ENCODE results near the gene WNT7B. TPM values are rescaled to one million over a fixed set of nuclear protein-coding genes. Genes with fewer than 3 reads are reported as not detected.
A peak's percentile ranks its signal among the peaks of the same experiment; 100 is the strongest.

The WNT7B gene
- total RNA-seq, 6 experiments from 2014 or later = 0.10 to 0.12 TPM; not detected in 4

DNA sequence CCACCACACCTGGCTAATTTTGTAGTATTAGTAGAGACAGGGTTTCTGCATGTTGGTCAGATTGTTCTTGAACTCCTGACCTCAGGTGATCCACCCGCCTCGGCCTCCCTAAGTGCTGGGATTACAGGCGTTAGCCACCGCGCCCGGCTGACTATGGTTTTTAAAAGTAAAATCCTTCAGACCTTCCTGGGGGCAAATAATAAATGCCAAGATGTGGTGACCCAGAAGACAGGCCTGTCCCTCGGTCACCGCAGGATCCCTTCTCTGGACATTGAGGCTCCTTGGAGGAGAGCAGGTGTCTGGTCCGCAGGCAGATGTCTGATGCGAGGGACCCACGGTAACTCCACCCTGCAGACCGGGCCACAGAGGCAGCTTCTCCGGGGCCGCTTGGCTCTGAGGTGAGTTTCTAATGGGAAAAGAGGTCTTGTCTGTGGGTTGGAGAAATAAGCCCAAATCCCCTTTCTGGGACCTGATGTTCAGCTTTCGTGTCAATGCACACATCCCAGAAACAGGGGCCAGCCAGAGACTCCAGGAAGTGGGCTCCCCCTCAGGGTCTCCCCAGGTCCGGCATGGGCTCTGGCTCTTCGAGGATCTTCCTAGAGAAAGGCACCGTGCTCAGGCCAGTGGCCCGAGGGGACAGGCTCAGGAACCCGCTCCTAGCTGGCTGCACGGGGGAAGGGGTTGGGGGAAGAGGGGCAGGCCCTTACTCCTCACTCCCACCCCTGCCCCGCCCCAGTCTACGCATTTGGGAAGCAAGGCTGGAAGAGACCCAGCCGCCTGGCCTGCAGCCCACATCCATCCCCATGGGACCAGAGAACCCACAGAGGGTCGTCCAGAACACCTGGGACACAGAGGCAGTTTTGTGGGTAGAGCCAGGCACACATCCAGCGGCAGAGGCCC, 100.6 kb downstream of the WNT7B start:
- TF ChIP-seq, protein P1, sequence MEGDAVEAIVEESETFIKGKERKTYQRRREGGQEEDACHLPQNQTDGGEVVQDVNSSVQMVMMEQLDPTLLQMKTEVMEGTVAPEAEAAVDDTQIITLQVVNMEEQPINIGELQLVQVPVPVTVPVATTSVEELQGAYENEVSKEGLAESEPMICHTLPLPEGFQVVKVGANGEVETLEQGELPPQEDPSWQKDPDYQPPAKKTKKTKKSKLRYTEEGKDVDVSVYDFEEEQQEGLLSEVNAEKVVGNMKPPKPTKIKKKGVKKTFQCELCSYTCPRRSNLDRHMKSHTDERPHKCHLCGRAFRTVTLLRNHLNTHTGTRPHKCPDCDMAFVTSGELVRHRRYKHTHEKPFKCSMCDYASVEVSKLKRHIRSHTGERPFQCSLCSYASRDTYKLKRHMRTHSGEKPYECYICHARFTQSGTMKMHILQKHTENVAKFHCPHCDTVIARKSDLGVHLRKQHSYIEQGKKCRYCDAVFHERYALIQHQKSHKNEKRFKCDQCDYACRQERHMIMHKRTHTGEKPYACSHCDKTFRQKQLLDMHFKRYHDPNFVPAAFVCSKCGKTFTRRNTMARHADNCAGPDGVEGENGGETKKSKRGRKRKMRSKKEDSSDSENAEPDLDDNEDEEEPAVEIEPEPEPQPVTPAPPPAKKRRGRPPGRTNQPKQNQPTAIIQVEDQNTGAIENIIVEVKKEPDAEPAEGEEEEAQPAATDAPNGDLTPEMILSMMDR (IDR thresholded peaks at IDR 0.05) = no peak
- no peak for TF ChIP-seq POLR2A (IDR thresholded peaks at IDR 0.05)
- Histone ChIP-seq H3K27ac (no peak overlapping the region), H3K36me3 (no peaks in the 10 kb centered on the region), H3K4me1 (no peaks in the 10 kb centered on the region), H3K9me3 (peaks cover 0 to 4% (median 0%) of the 10 kb centered on the region in 4 donors), H3K4me3 (no peak overlapping the region), H3K27me3 (no peaks in the 10 kb centered on the region)
- ATAC-seq (no peak), DNase-seq (peak in 1 of 3 donors; percentile 26)
- intact Hi-C loops (cut with DNase I) = no loop called here
- 68% methylated on average over 12 of the region's 26 CpGs for WGBS (ENCODE audit: insufficient coverage, low coverage, low lambda C conversion rate, missing lambda C conversion rate)

GRCh38 chr22:45872659-45873263, 104.2 kb downstream of the WNT7B start:
- Histone ChIP-seq H3K4me3 (no peak overlapping the region), H3K27me3 (no peaks in the 10 kb centered on the region), H3K27ac (no peak overlapping the region), H3K36me3 (no peaks in the 10 kb centered on the region), H3K9me3 (peaks cover 0 to 4% (median 0%) of the 10 kb centered on the region in 4 donors), H3K4me1 (no peaks in the 10 kb centered on the region)
- no peak for TF ChIP-seq POLR2A (IDR thresholded peaks at IDR 0.05)
- TF ChIP-seq, protein P1 (IDR thresholded peaks at IDR 0.05) = no peak
- ATAC-seq (no peak), DNase-seq (no peak)
- intact Hi-C loops (cut with DNase I) = no loop called here
- WGBS (ENCODE audit: insufficient coverage, low coverage, low lambda C conversion rate, missing lambda C conversion rate) = 82% methylated on average over 3 of the region's 3 CpGs

DNA sequence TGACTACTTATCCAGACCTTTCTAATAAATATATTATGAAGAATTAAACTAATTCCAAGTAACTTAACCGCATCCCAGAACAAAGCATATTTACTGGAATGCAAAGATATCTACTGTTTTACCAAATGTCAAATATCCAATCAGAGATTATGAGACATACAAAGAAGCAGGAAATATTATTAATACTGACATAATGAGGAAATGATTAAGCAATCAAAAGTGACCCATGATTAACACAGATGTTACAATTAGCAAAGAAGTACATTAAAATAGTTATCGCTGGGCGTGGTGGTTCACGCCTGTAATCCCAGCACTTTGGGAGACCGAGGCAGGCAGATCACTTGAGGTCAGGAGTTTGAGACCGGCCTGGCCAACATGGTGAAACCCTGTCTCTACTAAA, 105.2 kb downstream of the WNT7B start:
- Histone ChIP-seq H3K36me3 (no peaks in the 10 kb centered on the region), H3K4me3 (no peak overlapping the region), H3K27me3 (no peaks in the 10 kb centered on the region), H3K4me1 (peaks cover 0 to 9% (median 0%) of the 10 kb centered on the region in 4 donors), H3K27ac (no peak overlapping the region), H3K9me3 (peaks cover 0 to 4% (median 0%) of the 10 kb centered on the region in 4 donors)
- intact Hi-C loops (cut with DNase I) = no loop called here
- no peak for TF ChIP-seq POLR2A (IDR thresholded peaks at IDR 0.05)
- TF ChIP-seq, protein P1 (IDR thresholded peaks at IDR 0.05) = no peak
- ATAC-seq = no peak
- WGBS (ENCODE audit: insufficient coverage, low coverage, low lambda C conversion rate, missing lambda C conversion rate) = 93% methylated on average over 6 of the region's 6 CpGs
- no peak for DNase-seq

Other genes starting within 250 kb of the WNT7B start
- gene PPARA, start 173.4 kb upstream of the WNT7B start, total RNA-seq = 100 to 1,000 TPM in 3 of 6 experiments, 10 to 100 TPM in 3; 64.4 to 152 (median 95.1) TPM